Adipose tissue (tissue), 3 donors: ENCODE measurements around the gene DNAJC4. TPM values are rescaled to one million over a fixed set of nuclear protein-coding genes. Genes with fewer than 3 reads are reported as not detected.

Experiments
- H3K27ac ChIP-seq: one replicate; pipeline ENCODE4 v1.5.1; 2013; ENCODE audit warnings: low read depth, low read length
- WGBS, 3 donors: extraction: QIAGEN DNeasy Blood & Tissue Kit; methylation state at CpG; one replicate each; pipeline ENCODE4 v1.1.7; 2013; 5-methylcytosine and 5-hydroxymethylcytosine counted together
- polyA plus RNA-seq, 3 donors: library from polyadenylated mRNA; stranded (reverse); fragments of 200-250 nt; gene quantifications; one replicate each; pipeline ENCODE4 v1.2.3, GENCODE V29; 2013
- donor health status: healthy with polysubstance abuse.
- donor health status: Bipolar disorder and iron deficiency.
- donor health status: healthy.

Gene DNAJC4
- polyA plus RNA-seq, 3 donors, result 34.4 to 47.0 (median 42.8) TPM

- H3K27ac ChIP-seq, result no peak overlapping the region
- WGBS, 3 donors, result 91 to 92% (median 91%) methylated on average over 3 of the region's 3 CpGs
These were observed 52.7 kb downstream of the DNAJC4 start for GRCh38 chr11:64283092-64283491.

Other genes starting within 250 kb of the DNAJC4 start
- gene OTUB1, start 244.1 kb upstream of the DNAJC4 start, polyA plus RNA-seq, result 10 to 100 TPM; 35.3 to 62.4 (median 50.5) TPM
- under 1 TPM; 0.10 to 0.14 (median 0.11) TPM for gene FLRT1, start 194.6 kb upstream of the DNAJC4 start, polyA plus RNA-seq
- gene MACROD1, start 64.4 kb upstream of the DNAJC4 start, polyA plus RNA-seq, result 10 to 100 TPM; 27.6 to 66.7 (median 38.7) TPM
- gene STIP1, start 44.4 kb upstream of the DNAJC4 start, polyA plus RNA-seq, result 10 to 100 TPM; 30.0 to 65.6 (median 46.3) TPM
- gene FERMT3, start 23.8 kb upstream of the DNAJC4 start, polyA plus RNA-seq, result 10 to 100 TPM in 2 of 3 donors, 1 to 10 TPM in 1; 5.6 to 39.9 (median 26.7) TPM
- gene TRPT1, start 4.4 kb upstream of the DNAJC4 start, polyA plus RNA-seq, result 10 to 100 TPM; 42.2 to 61.3 (median 46.7) TPM
- 10 to 100 TPM; 42.5 to 51.3 (median 49.4) TPM for gene NUDT22, start 4.3 kb upstream of the DNAJC4 start, polyA plus RNA-seq
- gene VEGFB, start 4.0 kb downstream of the DNAJC4 start, polyA plus RNA-seq, result 100 to 1,000 TPM in 2 of 3 donors, 10 to 100 TPM in 1; 53.2 to 327 (median 249) TPM
- gene FKBP2, start 10.5 kb downstream of the DNAJC4 start, polyA plus RNA-seq, result 100 to 1,000 TPM; 105 to 176 (median 137) TPM
- gene PPP1R14B, start 16.4 kb downstream of the DNAJC4 start, polyA plus RNA-seq, result 100 to 1,000 TPM; 102 to 148 (median 139) TPM
- gene PLCB3, start 21.0 kb downstream of the DNAJC4 start, polyA plus RNA-seq, result 10 to 100 TPM in 2 of 3 donors, 1 to 10 TPM in 1; 5.7 to 22.2 (median 11.1) TPM
- 100 to 1,000 TPM in 1 of 3 donors, 10 to 100 TPM in 2; 40.5 to 115 (median 70.6) TPM for gene BAD, start 54.1 kb downstream of the DNAJC4 start, polyA plus RNA-seq
- gene GPR137, start 55.3 kb downstream of the DNAJC4 start, polyA plus RNA-seq, result 10 to 100 TPM; 13.0 to 28.5 (median 25.2) TPM
- under 1 TPM in 1 of 3 donors, not detected in 2; 0.04 TPM for gene KCNK4, start 60.8 kb downstream of the DNAJC4 start, polyA plus RNA-seq
- under 1 TPM in 2 of 3 donors, not detected in 1; 0.15 TPM for gene CATSPERZ, start 69.8 kb downstream of the DNAJC4 start, polyA plus RNA-seq
- gene ESRRA, start 75.0 kb downstream of the DNAJC4 start, polyA plus RNA-seq, result 10 to 100 TPM; 30.1 to 58.1 (median 49.6) TPM
- 100 to 1,000 TPM; 135 to 387 (median 213) TPM for gene TRMT112, start 87.0 kb downstream of the DNAJC4 start, polyA plus RNA-seq
- gene PRDX5, start 87.6 kb downstream of the DNAJC4 start, polyA plus RNA-seq, result 100 to 1,000 TPM; 183 to 391 (median 277) TPM
- 10 to 100 TPM in 2 of 3 donors, 1 to 10 TPM in 1; 9.1 to 19.1 (median 11.7) TPM for gene CCDC88B, start 109.7 kb downstream of the DNAJC4 start, polyA plus RNA-seq
- gene RPS6KA4, start 128.6 kb downstream of the DNAJC4 start, polyA plus RNA-seq, result 10 to 100 TPM; 11.1 to 29.4 (median 25.3) TPM